Measurements from ENCODE around the gene TRAK1. TPM values are rescaled to one million over a fixed set of nuclear protein-coding genes. Genes with fewer than 3 reads are reported as not detected.
A peak's percentile ranks its signal among the peaks of the same experiment; 100 is the strongest.

TRAK1 gene
- polyA plus RNA-seq, 3 donors: 6.6 to 40.8 (median 7.0) TPM

DNA sequence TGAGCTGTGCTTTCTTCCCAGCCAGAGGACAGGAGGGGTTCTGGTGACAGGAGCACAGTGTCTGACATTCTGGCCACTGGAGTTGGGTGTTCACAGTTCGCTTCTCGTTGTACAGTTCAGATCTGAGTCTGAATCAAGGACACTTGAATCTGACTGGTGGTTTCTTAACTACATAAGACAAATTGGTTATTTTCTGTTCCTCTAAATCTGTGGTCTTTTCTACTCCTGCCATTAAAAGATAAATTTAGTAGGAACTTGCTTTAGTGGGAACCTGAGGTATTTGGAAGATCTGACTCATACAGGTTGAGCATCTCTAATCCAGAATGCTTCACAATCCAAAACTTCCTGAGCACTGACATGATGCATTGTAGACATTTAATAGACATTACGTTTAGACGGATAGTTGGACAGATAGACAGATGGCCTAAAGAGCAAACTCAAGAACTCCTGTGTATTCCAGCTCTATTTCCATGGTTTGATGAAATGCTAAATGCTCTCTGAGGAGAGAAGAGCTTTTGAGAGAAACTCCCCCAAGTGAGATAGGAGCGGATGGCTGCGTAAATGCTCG is 103.9 kb downstream of the TRAK1 start:
- H2AFZ ChIP-seq (ENCODE audit: insufficient read depth, low read depth, low read length, poor library complexity, severe bottlenecking): no peak overlapping the region
- no peak overlapping the region for H3K4me2 ChIP-seq (replicated peaks; ENCODE audit: extremely low read depth, low read length, poor library complexity, severe bottlenecking)

DNA sequence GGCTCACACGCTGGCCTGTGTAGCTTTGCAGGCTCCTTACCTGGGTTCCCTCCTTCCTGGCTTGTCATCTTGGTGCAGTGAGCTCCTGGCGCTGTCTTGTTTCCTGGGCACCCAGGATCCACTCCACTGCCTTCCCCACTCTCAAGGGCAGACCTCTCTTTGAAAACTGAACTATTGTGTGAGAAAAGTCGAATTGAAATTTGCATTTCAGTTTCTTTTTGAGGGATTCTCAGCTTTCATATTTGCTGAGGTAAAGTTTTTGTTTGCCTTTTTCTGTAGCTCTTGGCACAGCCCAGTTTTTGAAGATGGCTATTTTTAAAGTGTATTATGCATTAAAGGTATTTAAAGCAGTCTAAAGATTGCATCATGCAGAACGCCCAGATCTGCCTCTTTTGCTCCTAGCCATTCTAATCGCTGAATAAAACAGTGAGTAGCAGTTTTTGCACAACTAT is 104.7 kb downstream of the TRAK1 start:
- intact Hi-C loops (cut with micrococcal nuclease): loop anchor here in 1 of 2 donors (10.0 kb wide), 1 partner anchor 301 kb away; no protein-coding TSS in a partner anchor
- H4K20me1 ChIP-seq (ENCODE audit: insufficient read depth, low read length): peaks cover 45% of the 10 kb centered on the region
- H3K4me1 ChIP-seq (ENCODE audit: control insufficient read depth in 1 of 2, insufficient read depth in 2 of 2, low read length in 2 of 2): peaks cover 28 to 31% of the 10 kb centered on the region in 2 donors
- WGBS (ENCODE audit: insufficient coverage): 100% methylated on average over 1 of the region's 5 CpGs
- no peaks in the 10 kb centered on the region for H3K27me3 ChIP-seq (ENCODE audit: control insufficient read depth in 2 of 2, insufficient read depth in 2 of 2, low read length in 2 of 2)
- Mint-ChIP-seq H3K27ac (peak overlapping the region in 2 of 7 donors; percentile 64 to 68), H3K27me3 (ENCODE audit: low read depth in 3 of 3) (no peaks in the 10 kb centered on the region), H3K36me3 (peaks cover 70 to 85% of the 10 kb centered on the region in 2 donors), H3K4me3 (no peak overlapping the region), H3K9me3 (no peaks in the 10 kb centered on the region), H3K4me1 (peaks cover 30% of the 10 kb centered on the region)
- DNase-seq: no peak
- no peak overlapping the region for H3K9ac ChIP-seq (ENCODE audit: insufficient read depth, low read length, poor library complexity, severe bottlenecking)
- no peaks in the 10 kb centered on the region for H3K79me2 ChIP-seq (ENCODE audit: insufficient read depth, low read length)
- H3K4me2 ChIP-seq (replicated peaks; ENCODE audit: extremely low read depth, low read length, poor library complexity, severe bottlenecking): no peak overlapping the region
- no peak overlapping the region for H3K4me3 ChIP-seq (replicated peaks in 1 of 3; ENCODE audit: low read depth in 2 of 3, low read length in 3 of 3)
- TF ChIP-seq, protein P1, sequence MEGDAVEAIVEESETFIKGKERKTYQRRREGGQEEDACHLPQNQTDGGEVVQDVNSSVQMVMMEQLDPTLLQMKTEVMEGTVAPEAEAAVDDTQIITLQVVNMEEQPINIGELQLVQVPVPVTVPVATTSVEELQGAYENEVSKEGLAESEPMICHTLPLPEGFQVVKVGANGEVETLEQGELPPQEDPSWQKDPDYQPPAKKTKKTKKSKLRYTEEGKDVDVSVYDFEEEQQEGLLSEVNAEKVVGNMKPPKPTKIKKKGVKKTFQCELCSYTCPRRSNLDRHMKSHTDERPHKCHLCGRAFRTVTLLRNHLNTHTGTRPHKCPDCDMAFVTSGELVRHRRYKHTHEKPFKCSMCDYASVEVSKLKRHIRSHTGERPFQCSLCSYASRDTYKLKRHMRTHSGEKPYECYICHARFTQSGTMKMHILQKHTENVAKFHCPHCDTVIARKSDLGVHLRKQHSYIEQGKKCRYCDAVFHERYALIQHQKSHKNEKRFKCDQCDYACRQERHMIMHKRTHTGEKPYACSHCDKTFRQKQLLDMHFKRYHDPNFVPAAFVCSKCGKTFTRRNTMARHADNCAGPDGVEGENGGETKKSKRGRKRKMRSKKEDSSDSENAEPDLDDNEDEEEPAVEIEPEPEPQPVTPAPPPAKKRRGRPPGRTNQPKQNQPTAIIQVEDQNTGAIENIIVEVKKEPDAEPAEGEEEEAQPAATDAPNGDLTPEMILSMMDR (IDR thresholded peaks at IDR 0.05): no peak
- no peak overlapping the region for H3K27ac ChIP-seq (ENCODE audit: low read depth in 1 of 2, low read length in 2 of 2)
- H3K9me3 ChIP-seq (replicated peaks in 1 of 2; ENCODE audit: control insufficient read depth in 1 of 2, insufficient read depth in 1 of 2, low read length in 2 of 2): no peaks in the 10 kb centered on the region
- no peak overlapping the region for H2AFZ ChIP-seq (ENCODE audit: insufficient read depth, low read depth, low read length, poor library complexity, severe bottlenecking)
- H3K36me3 ChIP-seq (replicated peaks in 1 of 2; ENCODE audit: control insufficient read depth in 1 of 2, insufficient read depth in 2 of 2, low read length in 2 of 2): peaks cover 65 to 75% of the 10 kb centered on the region in 2 donors

More for the DNA sequence above, 103.9 kb downstream of the TRAK1 start:
- TF ChIP-seq, protein P1 (IDR thresholded peaks at IDR 0.05): no peak
- H3K4me3 Mint-ChIP-seq: no peak overlapping the region
- H3K4me1 ChIP-seq (ENCODE audit: control insufficient read depth in 1 of 2, insufficient read depth in 2 of 2, low read length in 2 of 2): peaks cover 28 to 31% of the 10 kb centered on the region in 2 donors
- peaks cover 0 to 1% (median 0%) of the 10 kb centered on the region in 3 donors for H3K27me3 Mint-ChIP-seq (ENCODE audit: low read depth in 3 of 3)
- H3K27ac Mint-ChIP-seq: no peak overlapping the region
- H3K9me3 Mint-ChIP-seq: no peaks in the 10 kb centered on the region
- H3K36me3 Mint-ChIP-seq: peaks cover 67 to 83% of the 10 kb centered on the region in 2 donors
- H3K27me3 ChIP-seq (ENCODE audit: control insufficient read depth in 2 of 2, insufficient read depth in 2 of 2, low read length in 2 of 2): no peaks in the 10 kb centered on the region
- intact Hi-C loops (cut with micrococcal nuclease): loop anchor here in 1 of 2 donors (10.0 kb wide), 1 partner anchor 300 kb away; no protein-coding TSS in a partner anchor
- H3K79me2 ChIP-seq (ENCODE audit: insufficient read depth, low read length): no peaks in the 10 kb centered on the region
- H3K4me1 Mint-ChIP-seq: peaks cover 30% of the 10 kb centered on the region
- peaks cover 54% of the 10 kb centered on the region for H4K20me1 ChIP-seq (ENCODE audit: insufficient read depth, low read length)
- H3K9ac ChIP-seq (ENCODE audit: insufficient read depth, low read length, poor library complexity, severe bottlenecking): no peak overlapping the region
- peaks cover 58 to 71% of the 10 kb centered on the region in 2 donors for H3K36me3 ChIP-seq (replicated peaks in 1 of 2; ENCODE audit: control insufficient read depth in 1 of 2, insufficient read depth in 2 of 2, low read length in 2 of 2)
- no peak overlapping the region for H3K27ac ChIP-seq (ENCODE audit: low read depth in 1 of 2, low read length in 2 of 2)
- WGBS (ENCODE audit: insufficient coverage): 55% methylated on average over 2 of the region's 7 CpGs
- H3K4me3 ChIP-seq (replicated peaks in 1 of 3; ENCODE audit: low read depth in 2 of 3, low read length in 3 of 3): no peak overlapping the region
- no peak for DNase-seq
- no peaks in the 10 kb centered on the region for H3K9me3 ChIP-seq (replicated peaks in 1 of 2; ENCODE audit: control insufficient read depth in 1 of 2, insufficient read depth in 1 of 2, low read length in 2 of 2)

Data from CD14-positive monocyte (primary cell).